HG02885 (cell line): Measurements from ENCODE around the gene SPATA9.
A peak's percentile ranks its signal among the peaks of the same experiment; 100 is the strongest.
"Not testable (repeated sequence)": the region's sequence is repeated elsewhere in the genome, so short reads cannot be mapped to it uniquely, and the experiment has no call there.

ENCODE experiments used
- ATAC-seq: cut with Tn5 transposase; IDR thresholded peaks from one replicate; pipeline ENCODE4 v1.9.1; 2021; ENCODE audit warnings: mild to moderate bottlenecking; ENCODE audit not compliant: unreplicated experiment, poor library complexity

Gene SPATA9

DNA sequence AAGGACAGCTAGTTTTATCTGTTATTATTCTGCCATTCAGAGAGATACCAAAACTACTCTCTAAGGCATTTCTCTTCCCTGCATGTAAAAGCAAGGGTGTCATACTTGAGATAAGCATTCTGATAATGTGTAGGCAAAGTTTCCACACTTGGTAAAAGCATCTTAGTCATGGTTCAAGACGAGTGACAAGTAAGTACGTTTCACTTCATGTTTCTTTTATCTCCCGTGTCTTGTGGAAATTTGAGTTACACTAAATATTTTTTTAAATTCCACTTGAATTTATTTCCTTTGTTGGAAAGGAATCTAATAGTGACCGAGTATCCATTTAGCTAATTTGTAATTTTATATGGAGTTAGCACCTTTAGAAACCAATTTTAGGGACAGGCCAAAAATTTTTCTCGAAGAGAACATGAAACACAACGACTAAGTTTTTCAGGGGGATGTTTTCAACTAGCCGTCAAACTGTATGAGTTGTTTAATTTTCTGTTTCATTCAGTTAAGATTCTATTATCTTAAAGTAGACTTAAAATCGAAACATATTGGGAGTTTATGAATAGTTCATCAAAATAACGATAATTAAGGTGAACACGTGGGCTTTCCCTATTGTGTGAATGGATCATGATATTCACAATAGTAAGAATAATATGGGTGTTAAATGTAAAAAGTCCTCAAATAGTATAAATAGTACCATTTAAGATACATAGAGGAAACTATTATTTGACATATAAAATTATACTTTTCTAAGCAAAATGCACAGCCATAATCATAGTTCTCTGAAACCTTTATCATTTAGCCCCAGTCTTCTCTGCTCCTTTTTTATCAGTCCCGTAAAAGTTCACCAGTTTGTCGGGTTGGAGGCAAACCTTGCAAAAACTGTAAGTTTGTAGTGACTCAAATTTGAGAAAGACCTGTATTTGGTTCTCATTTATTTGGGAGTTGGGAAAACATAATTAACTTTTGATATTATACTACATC lies 34.6 kb downstream of the SPATA9 start:
- ATAC-seq, result peak; percentile 15

GRCh38 chr5:95646569-95647431 lies 36.0 kb downstream of the SPATA9 start, which contains the start of gene RFESD:
RFESD (plus strand) TSS chr5:95646777; CDS start chr5:95652272, 5,495 bp downstream.
- ATAC-seq, result peak; percentile 94

- not testable (repeated sequence) for ATAC-seq
Measured at GRCh38 chr5:95646226-95646568, 36.6 kb downstream of the SPATA9 start.

- peak; percentile 41 for ATAC-seq
Measured at GRCh38 chr5:95644351-95645042, 38.3 kb downstream of the SPATA9 start.

GRCh38 chr5:95643152-95643551 lies 39.6 kb downstream of the SPATA9 start:
- no peak for ATAC-seq

DNA sequence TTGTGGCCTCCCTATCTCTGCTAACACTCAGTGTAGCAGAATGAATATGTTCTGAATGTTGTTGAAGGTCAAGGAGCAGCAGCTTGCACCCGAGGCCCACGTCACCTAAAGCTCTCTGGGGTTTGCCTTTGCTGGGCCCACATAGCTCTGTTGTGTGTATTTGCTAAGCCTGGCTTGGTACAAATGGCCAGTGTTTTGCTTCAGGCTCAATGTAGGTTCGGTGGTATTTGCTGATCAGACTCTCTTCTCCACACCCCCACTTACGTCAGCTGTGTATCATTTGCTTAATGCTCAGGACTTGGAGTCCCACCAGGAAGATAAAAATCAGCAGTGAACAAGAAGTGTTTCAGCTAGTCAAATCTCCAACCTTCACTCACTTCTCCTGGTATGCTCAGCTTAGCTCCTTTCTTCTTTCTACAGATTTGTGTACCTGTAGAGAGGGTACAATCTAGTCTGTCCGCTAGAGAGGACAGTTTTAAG lies 41.0 kb downstream of the SPATA9 start:
- no peak for ATAC-seq

DNA sequence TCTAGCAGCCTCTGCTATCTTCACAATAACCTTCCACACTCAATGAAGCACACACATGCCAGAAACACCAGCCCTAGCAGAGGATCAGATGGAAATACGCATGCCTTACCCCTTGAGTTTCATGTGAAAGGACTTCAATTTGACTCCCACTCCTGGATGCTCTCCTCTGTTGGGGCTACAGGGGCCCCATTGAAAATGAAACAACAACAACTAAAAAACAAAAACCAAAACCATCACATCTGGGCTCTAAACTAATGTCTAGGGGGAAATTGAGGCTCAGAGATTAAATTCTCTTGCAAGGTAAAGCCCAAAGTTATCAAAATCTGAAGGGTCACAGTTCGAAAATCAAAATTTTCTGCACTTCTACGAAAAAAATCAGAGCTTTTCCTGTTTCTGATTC lies 44.2 kb downstream of the SPATA9 start:
- no peak for ATAC-seq

- no peak for ATAC-seq
Measured at GRCh38 chr5:95634081-95634480, 48.7 kb downstream of the SPATA9 start.

GRCh38 chr5:95633671-95634070 lies 49.1 kb downstream of the SPATA9 start:
- no peak for ATAC-seq

- ATAC-seq, result not testable (repeated sequence)
Measured at GRCh38 chr5:95632942-95633341, 49.8 kb downstream of the SPATA9 start.

- peak; percentile 94 for ATAC-seq
Measured at GRCh38 chr5:95631991-95632675, 50.7 kb downstream of the SPATA9 start.

GRCh38 chr5:95631255-95631958 lies 51.4 kb downstream of the SPATA9 start:
- peak; percentile 10 for ATAC-seq

- ATAC-seq, result no peak
Measured at GRCh38 chr5:95630394-95630917, 52.3 kb downstream of the SPATA9 start.

GRCh38 chr5:95628933-95629332 lies 53.9 kb downstream of the SPATA9 start:
- no peak for ATAC-seq

DNA sequence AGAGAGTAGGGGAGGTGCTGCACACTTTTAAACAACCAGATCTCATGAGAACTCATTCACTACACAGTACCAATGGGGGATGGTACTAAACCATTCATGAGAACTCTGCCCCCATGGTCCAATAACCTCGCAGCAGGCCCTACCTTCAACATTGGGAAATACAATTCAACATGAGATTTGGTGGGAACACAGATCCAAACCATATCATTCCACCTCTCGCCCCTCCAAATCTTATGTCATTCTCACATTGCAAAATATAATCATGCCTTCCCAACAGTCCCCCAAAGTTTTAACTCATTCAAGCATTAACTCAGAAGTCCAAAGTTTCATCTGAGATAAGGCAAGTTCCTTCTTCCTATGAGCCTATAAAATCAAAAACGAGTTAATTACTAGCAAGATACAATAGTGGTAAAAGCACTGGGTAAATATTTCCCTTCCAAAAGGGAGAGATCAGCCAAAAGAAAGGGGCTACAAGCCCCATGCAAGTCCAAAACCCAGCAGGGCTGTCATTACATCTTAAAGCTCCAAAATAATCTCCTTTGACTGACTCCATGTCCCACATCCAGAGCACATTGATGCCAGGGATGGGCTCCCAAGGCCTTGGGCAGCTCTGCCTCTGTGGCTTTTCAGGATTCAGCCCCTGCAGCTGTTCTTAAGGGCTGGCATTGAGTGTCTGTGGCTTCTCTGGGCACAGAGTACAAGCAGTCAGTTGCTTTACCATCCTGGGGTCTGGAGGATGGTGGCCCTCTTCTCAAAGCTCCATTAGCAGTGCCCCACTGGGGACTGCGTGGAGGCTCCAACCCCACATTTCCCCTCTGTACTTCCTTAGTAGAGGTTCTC lies 54.6 kb downstream of the SPATA9 start:
- ATAC-seq, result no peak

- no peak for ATAC-seq
Measured at GRCh38 chr5:95626701-95627100, 56.1 kb downstream of the SPATA9 start.

GRCh38 chr5:95624368-95624767 lies 58.4 kb downstream of the SPATA9 start:
- ATAC-seq, result no peak

GRCh38 chr5:95623706-95624105 lies 59.1 kb downstream of the SPATA9 start:
- ATAC-seq, result no peak
